GM12864 (cell line): ENCODE results near the gene SP110.

Experiments
- DNase-seq: peaks from one replicate; pipeline ENCODE4 v3.0.0-alpha.2; 2011; ENCODE audit warnings: low read depth
- H3K4me3 ChIP-seq: 2 replicates; pipeline ENCODE4 v1.5.1; 2011; ENCODE audit warnings: mild to moderate bottlenecking, low read depth, low read length, control low read depth
- CTCF ChIP-seq: IDR thresholded peaks from 2 replicates; pipeline ENCODE4 v1.5.1; 2011; ENCODE audit warnings: low read depth, mild to moderate bottlenecking, moderate library complexity, low read length, control low read depth, inconsistent platforms; ENCODE audit errors: missing control alignments

The SP110 gene

GRCh38 chr2:230160112-230160660 is 59.6 kb downstream of the SP110 start:
- H3K4me3 ChIP-seq = no peak overlapping the region
- peak; percentile 5 for DNase-seq
- peak; percentile 75 for TF ChIP-seq CTCF

- TF ChIP-seq CTCF = no peak
- H3K4me3 ChIP-seq = no peak overlapping the region
- DNase-seq = no peak
Measured at GRCh38 chr2:230158468-230158867, 61.3 kb downstream of the SP110 start.

DNA sequence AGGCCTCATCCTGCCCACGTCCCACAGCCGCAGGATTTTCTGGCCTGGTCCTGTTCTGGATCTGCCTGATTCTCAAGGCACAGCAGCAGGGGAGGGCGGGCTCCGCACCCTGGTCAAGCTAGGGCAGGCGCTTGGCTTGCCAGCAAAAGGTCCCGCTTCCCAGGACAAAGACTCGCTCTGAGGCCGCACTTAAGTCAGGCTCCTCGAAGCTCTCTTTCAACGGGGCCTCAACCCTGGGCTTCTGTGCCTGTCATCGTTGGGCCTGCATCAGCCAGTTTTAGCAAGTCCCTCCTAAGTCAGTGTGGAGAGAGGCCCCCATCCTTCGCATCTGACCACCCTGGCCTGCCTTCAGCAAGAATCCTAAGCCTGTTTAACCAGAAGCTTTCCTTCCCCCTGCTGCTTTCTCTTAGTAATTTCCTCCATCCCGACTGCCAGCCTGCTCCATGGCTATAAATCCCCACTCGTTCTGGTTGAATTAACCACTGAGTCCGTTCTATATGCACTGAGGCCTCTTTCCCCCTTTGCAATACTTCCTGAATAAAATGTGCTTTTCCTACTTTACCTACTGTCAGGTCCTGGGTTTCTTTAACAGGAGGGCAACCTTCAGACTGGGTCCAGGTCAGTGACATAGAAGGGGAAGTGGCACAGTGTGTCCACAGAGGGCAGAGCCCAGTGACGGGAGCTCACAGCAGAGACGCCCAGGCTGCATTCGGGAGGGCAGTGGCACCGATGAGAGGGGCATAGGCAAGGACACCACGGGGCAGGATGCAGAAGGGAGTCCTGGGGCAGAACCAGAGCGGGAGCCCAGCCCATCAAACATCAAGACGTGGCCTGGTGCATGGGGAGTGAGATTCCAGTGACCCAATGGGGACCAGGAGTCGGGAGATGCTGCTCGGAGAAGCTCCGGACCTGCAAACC is 62.7 kb downstream of the SP110 start:
- TF ChIP-seq CTCF = no peak
- DNase-seq = no peak
- H3K4me3 ChIP-seq = no peak overlapping the region

- H3K4me3 ChIP-seq = no peak overlapping the region
- TF ChIP-seq CTCF = no peak
- DNase-seq = no peak
Measured at GRCh38 chr2:230155359-230155758, 64.4 kb downstream of the SP110 start.

- TF ChIP-seq CTCF = no peak
- no peak for DNase-seq
- no peak overlapping the region for H3K4me3 ChIP-seq
Measured at GRCh38 chr2:230153390-230153976, 66.3 kb downstream of the SP110 start.

DNA sequence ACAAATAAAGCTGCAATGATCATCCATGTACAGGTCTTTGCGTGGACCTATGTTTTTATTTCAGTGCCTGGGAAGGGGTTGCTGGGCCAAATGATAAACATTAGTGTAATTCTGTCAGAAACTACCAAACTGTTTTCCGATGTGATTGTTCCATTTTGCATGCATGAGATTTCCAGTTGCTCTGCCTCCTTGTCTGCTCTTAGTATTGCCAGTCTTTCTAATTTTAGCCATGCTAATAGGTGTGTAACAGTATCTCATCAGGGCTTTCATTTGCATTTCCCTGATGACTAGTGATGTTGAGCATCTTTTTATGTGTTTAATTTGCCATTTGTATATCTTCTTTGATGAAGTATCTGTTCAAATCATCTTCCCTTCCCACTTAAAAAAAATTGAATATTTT is 67.5 kb downstream of the SP110 start:
- H3K4me3 ChIP-seq = no peak overlapping the region
- TF ChIP-seq CTCF = no peak
- no peak for DNase-seq
